Stimulated activated CD4-positive, alpha-beta T cell treated with anti-CD3 and anti-CD28 coated beads, TNF-alpha, amount 100 ng/mL, for 4 hours (primary cell): ENCODE measurements around the gene PHF24.
"Not testable (repeated sequence)": the region's sequence is repeated elsewhere in the genome, so short reads cannot be mapped to it uniquely, and the experiment has no call there.

ENCODE experiments used
- DNase-seq, 3 experiments: peaks; one replicate each; pipeline ENCODE4 v3.0.0-alpha.2; 2020; ENCODE audit warnings: low read depth in 3 of 3

PHF24 gene

DNA sequence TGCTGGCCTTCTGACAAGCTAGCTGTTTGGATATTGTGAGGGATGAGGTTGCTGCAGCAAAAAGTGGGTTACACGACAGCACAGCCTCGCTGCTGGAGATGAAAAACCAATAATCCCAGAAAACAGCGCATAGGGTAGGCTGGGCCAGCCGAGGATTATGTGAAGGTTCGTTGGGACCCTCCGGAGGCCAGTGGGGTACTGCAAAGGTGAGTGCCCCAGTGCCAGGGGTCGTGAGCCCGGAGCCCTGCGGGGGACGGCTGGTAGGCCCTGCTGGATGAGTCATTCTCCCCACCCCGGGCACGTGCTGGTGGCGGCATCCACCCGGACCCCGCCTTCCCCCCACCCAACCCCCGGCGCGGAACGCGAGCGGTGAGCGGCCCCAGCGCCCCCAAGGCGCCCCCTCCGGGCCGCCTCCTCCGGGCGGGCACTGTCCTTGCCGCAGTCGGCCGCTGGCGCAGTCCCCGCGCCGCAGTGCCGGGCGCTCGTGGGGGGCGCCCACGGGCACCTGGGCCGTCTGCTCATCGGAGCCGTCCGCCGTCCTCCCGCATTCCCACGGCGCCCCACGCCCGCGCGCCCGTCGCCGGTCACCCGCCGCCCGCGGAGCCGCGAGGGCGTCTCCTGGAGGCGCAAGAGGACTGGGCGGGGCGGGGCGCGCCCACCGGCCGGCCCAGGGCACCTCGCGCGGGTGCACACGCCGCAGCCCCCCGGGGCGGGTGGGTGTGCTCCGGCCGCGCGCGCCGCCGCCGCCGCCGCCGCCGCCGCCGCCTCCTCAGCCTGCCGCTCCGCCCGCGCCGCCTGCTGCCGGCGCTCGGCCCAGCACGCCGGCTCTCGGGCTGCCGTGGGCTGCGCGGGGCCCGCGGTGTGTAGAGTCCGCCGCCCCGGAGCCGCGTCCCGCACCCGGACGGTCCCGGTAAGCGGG lies at the start of gene PHF24:
Gene PHF24 (plus strand): TSS at position 794 of the 919 bp plus-strand sequence. CDS start 13,014 bp downstream, outside the sequence.
- DNase-seq, result peak in 2 of 3 experiments; percentile 9 to 30

DNA sequence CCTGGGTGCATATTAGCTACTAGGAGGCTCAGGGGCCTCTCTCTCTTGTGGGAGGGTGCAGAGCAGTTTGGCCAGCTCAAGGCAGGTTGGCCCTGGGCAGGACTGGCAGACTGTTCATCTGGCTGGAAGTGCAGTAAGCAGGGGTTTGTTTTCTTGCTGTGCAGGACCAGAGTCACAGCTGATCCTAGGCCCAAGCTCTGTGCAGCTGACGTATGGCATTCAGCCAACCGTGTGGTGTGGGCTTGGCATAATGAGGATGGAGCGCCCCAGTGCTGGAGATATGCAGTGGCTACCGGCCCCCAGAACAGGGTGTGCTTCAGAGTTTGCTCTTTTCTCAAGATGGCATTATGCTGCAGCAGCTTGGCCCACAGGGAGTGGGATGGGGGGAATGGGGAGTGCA lies 31.0 kb upstream of the PHF24 start:
- no peak for DNase-seq

DNA sequence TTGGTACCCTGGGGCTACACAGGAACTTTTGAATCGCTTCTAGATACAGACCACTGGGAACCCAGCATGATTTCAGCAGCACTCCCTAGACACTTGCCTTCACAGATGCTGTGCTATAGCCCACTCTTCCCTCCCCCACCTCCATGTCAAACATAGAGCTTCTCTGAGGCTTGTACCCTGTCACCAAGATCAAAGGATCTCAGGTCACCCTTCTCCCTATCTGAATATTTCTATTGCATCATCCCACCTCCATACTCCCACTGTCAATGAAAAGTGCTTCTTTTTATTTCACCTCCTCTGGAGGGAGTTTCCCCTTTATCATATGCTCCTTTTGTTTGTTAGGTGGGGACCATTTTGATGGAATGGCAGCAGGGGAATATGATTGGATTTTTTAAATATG lies 29.2 kb upstream of the PHF24 start:
- DNase-seq, result no peak

DNA sequence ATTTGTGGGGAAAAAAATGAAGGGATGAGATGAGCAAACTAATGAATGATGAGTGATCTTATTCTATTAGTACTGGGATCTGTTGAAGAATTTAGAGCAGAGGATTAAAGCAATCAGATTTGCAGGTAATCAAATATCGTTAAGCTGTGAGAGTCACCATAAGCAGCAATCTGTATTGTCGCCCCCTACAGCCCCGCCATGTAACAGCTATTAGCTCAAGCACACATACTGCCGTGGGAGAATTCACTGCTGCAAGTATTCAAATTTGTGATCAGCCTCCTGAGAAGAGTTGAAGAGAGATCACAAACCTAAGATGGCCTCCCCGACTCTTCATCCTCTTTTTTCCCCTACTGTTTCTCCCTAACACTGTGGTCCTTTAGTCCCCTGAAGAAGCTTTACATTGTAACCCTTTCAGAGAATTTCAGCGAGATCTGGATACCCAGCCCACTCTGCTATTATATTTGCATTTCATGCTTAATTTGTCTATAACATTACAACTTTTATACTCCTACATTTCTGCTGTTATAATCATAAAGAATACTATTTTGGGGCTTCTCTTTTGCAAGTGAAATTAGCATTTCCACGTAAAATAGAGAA lies 28.5 kb upstream of the PHF24 start:
- peak in 1 of 3 experiments; percentile 1 for DNase-seq

DNA sequence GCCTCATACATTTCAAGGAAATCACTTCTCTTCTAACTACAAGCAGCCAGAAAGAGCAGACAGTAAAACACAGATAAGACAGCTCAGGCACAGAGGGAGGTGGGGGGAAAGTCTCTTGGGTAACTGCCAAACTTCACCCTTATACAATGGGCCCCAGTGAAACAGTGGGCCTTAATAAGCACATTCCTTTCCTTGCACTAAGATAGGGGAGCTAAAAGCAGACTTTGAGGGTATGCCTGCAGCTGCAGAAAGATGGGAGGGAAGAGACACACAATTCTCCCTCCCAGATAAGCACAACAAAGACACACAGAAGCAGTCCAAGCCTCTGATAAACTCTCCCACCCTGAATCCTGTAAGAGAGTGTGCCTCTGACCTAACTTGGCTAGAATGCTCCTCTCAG lies 18.1 kb upstream of the PHF24 start:
- not testable (repeated sequence) for DNase-seq

DNA sequence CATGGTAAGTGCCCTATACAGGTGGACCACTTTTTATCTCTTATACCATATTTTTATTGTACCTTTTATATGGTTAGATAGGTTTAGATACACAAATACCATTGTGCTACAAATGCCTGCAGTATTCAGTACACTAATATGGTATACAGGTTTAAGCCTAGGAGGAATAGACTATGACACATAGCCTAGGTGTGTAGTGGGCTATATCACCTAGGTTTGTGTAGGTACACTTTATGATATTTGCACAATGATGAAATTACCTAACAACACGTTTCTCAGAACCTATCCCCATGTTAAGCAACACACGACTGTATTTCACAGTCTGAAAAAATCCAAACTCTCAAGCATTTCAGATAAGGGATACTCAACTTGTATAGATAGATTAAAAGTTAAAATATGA lies 9.6 kb upstream of the PHF24 start:
- no peak for DNase-seq

DNA sequence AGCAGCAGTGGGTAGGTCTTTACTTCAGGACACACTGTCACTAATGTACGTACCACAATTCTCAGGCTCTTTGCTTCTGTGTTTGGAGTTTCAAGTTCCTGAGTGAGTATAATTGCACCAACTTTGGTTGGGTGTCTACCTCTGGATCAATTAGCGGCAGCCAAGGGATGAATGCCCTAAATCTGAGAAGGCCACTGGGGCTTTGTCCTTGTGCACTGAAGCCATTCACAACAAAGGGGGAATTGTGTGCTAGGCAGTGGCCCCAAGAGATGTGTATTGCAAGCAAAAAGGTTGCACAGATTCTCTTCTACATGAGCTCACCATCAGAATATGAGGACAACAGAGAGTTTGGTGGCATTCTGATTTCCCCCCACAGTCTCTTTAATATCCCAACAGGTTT lies 3.9 kb upstream of the PHF24 start:
- DNase-seq, result no peak

DNA sequence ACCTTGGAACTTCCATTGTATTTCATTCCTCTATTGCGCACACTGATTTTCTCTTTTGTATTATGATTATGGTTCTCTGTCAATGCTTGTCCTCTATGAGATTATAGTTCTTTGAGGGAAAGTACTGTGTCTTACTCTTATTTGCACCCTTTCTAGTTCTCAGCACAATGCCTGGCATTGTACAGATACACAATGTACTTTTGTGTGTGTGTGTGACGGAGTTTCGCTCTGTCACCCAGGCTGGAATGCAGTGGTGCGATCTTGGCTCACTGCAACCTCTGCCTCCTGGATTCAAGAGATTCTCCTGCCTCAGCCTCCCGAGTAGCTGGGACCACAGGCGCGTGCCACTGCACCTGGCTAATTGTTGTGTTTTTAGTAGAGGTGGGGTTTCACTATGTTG lies 2.0 kb upstream of the PHF24 start:
- DNase-seq, result not testable (repeated sequence)

DNA sequence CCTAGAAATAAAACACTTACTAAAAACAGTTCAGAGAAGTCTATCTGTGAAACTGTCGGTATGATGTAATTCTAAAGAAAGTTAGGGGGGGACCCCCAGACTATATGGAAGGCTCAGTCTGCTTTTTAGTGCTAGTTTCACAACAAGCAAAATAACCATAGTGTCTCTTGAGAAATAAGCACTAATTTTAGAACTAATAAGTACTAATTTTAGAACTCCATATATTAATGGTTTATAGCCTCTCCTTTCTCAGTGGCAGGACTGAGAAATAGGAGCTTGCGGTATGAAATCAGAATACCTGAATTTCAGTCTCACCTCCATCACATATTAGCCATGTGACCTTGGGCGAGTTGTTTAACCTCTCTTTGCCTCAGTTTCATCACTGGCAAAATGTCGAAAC lies 1.4 kb upstream of the PHF24 start:
- DNase-seq, result no peak

DNA sequence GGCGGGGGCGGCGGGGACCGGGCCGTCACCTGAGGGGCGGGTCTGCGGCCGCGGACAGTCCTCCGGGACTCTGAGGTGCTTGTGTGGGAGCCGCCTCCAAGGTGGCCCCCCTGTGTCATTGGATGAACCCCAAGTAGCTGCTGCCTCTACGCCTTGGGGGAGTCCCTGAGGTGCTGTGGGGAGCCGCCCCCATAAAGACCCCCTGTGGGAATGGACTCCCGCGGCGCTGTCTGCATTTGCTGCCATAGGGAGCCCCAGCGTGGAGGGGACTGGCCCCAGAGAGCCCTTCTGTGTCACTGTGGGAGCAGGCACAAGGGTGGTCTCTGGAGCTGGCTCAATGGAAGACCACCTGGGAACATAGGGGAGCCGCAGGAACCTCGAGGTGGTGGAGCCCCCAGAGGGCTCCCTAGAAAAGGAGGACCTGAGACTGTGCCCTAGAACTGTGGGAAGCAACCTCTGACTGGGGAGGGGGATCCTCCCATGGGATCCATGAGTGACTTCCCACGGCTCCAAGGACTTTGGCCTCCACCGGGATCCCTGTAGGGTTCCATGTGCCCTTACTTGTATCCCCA lies 412 bp downstream of the PHF24 start:
- DNase-seq, result no peak

DNA sequence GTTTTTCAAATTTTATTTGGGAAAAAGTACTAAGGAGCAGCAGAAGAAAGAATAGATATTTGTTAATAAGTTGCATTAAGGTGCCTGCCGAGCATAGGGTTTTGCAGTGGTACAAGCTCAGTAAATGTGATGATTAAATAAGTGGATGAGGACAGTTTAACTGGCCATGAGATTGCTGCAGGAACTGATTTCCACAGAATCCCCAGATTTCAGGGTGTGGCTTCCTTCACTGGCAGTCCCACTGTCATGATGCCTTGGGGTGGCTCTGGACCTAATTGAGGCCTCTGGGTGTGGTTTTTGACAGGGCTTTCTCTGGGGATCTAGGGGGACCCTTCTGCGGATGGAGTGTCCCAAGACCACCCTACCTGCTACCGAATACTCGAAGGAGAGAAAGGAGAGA lies 1.4 kb downstream of the PHF24 start:
- DNase-seq, result no peak

DNA sequence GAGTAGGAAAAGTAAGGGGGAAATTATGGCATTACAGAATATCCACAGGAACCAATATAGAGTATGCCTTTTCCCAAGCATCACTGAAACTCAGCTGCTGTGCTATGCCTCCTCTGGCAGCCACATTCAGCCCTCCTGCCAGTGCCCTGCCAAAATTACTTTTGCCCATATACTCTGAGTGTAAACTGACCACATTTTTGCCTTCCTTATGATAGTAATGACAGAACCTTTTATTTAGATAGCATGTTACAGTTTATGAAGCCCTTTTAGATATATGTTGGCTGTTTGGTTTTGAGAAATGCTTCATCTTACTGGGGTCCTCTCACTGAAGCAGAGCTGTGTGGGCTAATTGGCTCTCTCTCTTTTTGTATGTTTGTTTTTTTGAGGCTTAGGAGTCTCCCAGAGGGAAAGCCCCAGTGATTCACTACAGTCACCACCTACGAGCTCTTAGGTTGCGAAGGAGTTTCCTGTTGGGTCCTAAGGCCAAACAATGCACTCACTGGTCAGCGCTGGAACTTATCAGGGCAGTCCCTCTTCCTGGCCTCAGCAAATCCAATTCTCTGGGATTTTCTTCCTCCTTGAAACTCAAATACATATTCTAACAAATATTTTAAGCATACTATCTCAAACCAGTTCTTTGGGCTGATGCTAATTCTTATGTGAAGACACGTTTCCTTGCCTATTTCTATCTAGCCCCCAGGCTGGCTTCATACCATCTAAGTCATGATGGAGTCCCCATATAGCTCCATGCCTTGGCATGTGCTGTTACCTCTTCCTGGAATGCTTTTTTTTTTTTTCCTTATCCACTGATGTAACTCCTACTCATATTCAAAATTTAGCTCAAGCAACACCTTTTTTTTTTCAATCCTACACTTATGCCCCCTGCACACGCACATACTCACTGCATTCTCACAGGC lies 3.7 kb downstream of the PHF24 start:
- DNase-seq, result no peak

DNA sequence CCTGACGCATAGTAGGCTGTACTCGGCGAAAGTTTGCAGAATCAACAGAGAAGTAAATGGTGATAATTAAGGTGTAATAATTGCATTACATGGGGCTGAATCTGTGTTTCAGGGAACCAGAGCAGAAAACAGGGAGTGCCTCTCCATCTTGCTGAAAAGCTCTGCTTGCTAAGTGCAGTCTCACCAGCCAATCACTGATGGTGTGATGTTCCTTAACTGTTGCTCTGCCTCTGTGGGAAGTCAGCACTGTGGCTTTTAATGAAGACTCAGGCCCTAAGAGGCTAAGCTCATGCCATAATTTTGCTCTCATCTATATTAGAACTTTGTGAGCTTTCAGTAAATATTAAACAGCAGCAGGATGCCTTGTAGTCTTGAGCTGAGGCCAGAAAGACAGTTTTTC lies 4.5 kb downstream of the PHF24 start:
- DNase-seq, result no peak

DNA sequence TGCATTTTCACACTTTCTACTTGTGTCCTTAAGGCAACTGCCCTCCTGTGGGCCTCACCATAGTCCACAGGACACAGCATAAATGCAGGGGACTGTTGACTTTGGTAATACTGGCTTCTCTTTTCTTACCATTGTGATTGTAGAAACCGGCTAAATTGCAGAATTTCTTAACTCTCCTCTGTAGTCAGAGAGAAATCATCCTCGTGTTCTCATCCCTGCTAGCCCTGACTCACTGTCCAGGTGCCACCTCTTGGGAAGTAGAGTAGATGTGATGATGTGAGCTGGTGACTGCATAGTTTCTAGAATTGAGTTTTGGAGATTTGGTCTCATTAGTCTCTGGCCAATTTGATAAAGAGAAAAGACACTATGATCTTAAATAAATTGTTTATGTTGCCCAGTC lies 5.5 kb downstream of the PHF24 start:
- DNase-seq, result no peak

DNA sequence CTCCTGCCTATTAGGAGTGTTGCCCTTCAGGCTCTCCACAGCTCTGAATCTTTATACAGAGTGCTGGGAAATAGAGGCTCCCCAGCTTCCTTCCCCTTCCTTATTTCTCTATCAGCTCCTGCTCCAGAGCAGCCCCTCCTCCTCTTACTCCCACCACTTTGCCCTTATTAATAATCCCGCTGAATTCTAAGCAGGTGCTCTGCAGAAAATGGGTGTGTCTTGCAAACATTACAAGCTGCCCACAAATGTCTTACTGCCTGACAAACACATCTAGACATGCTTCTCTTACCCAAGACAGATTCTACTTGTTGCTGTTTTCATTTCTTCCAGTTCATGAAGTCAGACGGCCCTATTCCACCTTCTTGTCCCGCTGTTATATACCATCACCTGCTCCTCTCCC lies 6.4 kb downstream of the PHF24 start:
- no peak for DNase-seq

DNA sequence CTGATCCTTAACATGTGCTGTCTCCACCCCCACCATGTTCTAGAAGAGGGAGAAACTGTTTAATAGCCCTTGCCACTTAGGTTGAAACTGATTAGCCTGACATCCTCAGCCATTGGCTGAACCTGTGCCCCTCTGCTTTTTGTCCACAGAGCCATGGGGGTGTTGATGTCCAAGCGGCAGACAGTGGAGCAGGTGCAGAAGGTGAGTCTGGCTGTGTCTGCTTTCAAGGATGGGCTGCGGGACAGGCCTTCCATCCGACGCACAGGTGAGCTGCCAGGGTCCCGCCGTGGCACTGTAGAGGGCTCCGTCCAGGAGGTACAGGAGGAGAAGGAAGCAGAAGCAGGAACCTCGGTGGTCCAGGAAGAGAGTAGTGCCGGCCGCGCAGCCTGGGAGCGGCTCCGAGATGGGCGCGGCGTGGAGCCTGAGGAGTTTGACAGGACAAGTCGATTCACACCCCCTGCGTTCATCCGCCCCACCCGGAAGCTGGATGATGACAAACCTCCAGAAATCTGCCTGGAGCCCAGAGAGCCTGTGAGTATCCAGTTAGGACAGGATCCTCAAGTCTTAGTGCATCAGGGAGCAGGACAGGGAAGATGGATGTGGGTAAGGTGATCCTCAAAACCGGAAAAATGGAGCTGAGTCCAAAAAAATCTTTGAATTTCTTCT lies 13.2 kb downstream of the PHF24 start:
- no peak for DNase-seq

DNA sequence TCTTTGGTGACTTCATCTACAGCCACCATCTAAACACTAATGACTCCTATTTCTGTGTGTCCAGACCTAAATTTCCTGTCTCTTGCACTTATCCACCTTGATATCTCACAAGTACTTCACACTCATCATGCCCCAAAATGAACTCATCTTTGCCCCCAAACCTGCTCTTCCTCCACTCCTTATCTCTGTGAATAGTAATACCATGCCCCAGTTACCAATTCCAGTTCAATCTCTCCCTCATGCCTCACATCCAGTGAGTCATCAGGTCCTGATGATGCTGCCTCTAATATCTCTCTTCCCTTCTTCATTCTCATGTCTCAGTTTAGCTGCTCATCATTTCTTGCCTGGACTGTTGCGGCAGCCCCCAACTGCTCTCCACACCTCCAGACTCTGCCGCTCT lies 16.6 kb downstream of the PHF24 start:
- no peak for DNase-seq

DNA sequence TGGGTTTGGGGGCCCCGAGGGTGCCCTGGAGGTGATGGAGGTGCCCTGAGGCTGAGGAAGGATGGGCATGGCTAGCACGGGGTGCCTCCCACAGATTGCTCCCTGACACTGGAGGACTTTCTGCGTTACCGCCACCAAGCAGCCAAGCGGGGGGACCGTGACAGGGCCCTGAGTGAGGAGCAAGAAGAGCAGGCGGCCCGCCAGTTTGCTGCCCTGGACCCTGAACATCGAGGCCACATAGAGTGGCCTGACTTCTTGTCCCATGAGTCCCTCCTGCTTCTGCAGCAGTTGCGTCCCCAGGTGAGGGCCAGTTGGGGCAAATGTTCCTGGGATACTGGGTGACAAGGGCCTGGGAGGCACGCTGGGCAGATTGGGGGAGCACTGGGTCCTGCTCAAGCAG lies 18.4 kb downstream of the PHF24 start:
- no peak for DNase-seq

DNA sequence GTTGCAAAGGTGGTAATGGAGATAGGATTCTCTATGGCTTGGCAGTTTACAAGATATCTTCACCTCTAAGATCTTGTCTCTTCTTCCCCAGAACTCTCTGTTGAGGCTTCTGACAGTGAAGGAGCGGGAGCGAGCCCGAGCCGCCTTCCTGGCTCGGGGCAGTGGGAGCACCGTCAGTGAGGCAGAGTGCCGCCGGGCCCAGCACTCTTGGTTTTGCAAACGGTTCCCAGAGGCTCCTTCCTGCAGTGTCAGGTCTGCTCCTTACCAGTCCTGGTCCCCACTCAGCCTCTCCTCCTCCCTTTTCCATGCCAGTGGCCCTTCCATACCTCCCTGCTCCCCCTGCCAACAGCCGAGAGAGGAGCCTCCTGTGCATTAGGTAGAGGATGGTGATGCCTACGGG lies 18.9 kb downstream of the PHF24 start:
- no peak for DNase-seq

DNA sequence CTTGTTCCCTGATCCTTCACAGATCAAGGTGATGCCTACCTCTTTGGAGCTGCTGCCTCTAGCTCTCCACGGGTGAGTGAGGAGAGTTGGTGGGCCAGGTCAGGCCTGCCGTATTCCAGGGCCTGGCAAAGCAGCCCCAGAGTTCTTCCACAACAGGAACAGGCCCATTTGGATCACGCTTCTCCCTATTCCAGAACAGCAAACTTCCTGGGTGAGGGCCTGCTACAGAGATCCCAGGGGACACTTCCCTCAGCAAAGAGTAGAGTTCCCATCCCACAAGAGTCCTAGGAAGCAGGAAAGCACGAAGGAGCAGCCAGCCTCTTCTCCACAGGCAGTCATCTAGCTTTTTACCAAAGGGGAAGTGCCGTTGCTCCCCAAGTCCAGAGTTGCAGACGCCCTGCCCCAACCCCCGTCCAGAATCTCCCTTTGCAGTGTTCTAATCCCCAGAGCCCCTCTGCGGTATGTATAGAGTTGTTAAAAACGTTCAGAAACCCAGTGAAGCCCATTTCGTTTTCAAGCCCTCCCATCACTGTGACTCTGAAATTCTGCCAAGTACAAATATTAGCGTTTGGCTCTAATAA lies 22.2 kb downstream of the PHF24 start:
- DNase-seq, result no peak

DNA sequence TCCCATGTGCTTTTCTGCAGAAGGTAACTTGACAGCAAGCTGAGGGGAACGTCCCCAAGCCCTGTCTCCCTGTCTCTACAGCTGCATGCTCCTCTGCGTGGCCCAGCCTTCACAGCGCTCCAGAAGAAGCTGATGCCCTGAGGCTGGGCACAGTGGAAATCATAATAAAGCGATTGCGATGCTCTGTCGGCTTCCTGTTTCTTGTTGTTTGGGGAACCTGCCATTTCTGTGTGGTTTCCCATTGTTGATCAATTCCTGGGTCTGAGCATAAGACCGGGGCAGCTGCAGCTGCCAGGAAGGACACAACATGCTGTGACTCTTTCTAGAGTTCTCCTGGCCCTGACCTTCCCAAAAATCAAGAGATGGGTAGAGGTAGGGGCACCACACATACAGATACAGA lies 24.3 kb downstream of the PHF24 start:
- DNase-seq, result no peak
